ENCODE data around the gene DZIP3. TPM values are rescaled to one million over a fixed set of nuclear protein-coding genes. Genes with fewer than 3 reads are reported as not detected.
"Not testable (repeated sequence)": the region's sequence is repeated elsewhere in the genome, so short reads cannot be mapped to it uniquely, and the experiment has no call there.

DZIP3 gene
- total RNA-seq, 2 donors from 2014 or later: 6.8 to 8.5 TPM

DNA sequence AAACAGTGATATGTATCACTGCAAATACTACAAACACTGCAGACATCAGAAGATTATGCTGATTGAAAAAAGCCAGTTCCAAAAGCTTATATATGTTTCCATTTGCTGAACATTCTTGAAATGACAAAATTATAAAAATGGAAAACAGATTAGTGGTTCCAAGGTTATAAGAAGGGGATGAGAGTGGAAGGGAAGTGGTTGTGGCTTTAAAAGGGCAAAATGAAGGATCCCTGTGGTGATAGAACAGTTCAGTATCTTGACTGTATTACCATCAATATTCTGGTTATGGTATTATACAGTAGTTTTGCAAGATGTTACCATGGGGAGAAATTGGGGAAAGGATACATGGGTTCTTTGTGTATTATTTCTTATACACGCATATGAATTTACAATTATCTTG, 77.8 kb downstream of the DZIP3 start:
- intact Hi-C loops (cut with DNase I): no loop called here
- TF ChIP-seq, protein P1, sequence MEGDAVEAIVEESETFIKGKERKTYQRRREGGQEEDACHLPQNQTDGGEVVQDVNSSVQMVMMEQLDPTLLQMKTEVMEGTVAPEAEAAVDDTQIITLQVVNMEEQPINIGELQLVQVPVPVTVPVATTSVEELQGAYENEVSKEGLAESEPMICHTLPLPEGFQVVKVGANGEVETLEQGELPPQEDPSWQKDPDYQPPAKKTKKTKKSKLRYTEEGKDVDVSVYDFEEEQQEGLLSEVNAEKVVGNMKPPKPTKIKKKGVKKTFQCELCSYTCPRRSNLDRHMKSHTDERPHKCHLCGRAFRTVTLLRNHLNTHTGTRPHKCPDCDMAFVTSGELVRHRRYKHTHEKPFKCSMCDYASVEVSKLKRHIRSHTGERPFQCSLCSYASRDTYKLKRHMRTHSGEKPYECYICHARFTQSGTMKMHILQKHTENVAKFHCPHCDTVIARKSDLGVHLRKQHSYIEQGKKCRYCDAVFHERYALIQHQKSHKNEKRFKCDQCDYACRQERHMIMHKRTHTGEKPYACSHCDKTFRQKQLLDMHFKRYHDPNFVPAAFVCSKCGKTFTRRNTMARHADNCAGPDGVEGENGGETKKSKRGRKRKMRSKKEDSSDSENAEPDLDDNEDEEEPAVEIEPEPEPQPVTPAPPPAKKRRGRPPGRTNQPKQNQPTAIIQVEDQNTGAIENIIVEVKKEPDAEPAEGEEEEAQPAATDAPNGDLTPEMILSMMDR (IDR thresholded peaks at IDR 0.05): no peak

DNA sequence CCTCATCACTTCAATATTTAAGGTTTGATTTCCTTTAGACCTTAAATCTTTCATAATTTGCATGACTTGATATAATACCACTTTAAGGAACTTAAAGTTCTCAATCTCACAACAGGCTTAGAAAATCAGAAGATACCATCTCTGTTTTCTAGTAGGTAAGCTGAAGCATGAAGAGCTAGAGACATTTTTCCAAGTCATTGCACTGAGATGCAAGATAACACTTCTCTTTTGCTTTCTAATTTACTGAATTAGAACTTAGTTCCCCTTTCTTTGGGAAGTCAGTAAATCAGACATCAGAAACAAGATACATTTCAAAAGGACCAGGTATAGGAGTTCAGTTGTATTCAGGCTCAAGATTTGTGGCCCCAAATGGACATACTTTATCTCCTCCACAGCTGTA, 79.7 kb downstream of the DZIP3 start:
- DNase-seq: no peak
- intact Hi-C loops (cut with DNase I): no loop called here
- Histone ChIP-seq H3K36me3 (no peaks in the 10 kb centered on the region), H3K9ac (ENCODE audit: low read depth in 2 of 2, low read length in 2 of 2) (no peak overlapping the region), H3K27me3 (no peaks in the 10 kb centered on the region), H3K4me3 (no peak overlapping the region), H3K9me3 (no peaks in the 10 kb centered on the region), H3K27ac (no peak overlapping the region), H3K4me1 (no peaks in the 10 kb centered on the region)
- TF ChIP-seq, protein P1 (IDR thresholded peaks at IDR 0.05): no peak

More for the DNA sequence above, 77.8 kb downstream of the DZIP3 start:
- H3K27ac ChIP-seq: no peak overlapping the region
- no peak for DNase-seq
- no peak overlapping the region for H3K4me3 ChIP-seq
- no peaks in the 10 kb centered on the region for H3K36me3 ChIP-seq
- H3K9me3 ChIP-seq: no peaks in the 10 kb centered on the region
- H3K27me3 ChIP-seq: no peaks in the 10 kb centered on the region
- H3K4me1 ChIP-seq: no peaks in the 10 kb centered on the region
- H3K9ac ChIP-seq (ENCODE audit: low read depth in 2 of 2, low read length in 2 of 2): no peak overlapping the region

DNA sequence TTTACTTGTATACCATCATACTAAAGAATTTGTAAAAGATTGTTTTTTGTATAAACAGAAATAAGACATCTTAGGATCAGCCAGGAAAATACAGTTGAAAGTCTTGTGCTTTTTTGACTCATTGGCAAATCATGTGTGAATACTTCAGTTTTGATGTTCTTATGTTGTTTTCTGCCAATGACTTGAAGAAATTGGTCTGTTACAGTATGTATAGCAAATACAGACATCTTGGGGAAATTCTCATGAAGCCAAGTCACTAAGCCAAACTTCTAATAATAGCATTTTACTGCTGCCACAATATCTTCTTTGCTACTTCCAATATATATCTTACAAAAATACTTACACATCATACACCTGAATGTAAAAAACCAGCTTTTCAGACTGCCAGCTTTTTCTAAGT, 83.2 kb downstream of the DZIP3 start:
- intact Hi-C loops (cut with DNase I): no loop called here

DNA sequence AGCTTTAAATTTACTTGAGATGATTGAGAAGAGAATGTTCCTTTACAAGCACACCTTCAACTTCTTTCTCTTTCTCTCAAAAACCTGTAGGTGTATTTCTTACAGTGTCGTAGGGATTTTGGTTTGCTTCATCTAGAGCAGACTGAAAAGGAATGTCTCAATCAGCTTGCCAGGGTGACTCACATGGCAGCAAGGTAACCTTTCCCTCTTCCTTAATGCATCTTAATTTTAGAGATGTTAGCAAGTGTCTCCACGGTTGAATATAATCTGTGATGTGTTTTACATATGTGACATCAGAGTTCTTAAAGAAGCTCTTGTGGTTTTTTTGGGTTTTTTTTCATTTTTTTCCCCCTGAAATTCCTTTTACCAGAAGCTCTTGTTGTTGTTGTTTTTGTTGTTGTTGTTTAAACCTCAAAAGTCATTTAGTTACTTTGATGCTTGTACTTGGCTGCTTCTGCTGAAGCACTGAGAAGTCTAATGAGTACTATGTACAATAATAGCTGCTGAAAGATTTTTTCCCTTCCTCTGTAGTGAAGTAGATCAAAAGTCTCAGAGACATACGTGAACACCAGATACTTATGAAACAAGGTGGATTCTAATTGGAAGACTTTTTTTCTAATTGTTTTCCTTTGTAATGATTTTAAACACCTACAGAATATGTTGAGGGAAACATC, 84.6 kb downstream of the DZIP3 start:
- intact Hi-C loops (cut with DNase I): loop anchor here (1.0 kb wide), 1 partner anchor 9 kb away; no protein-coding TSS in a partner anchor
- H3K4me1 ChIP-seq: no peaks in the 10 kb centered on the region
- H3K27ac ChIP-seq: no peak overlapping the region
- TF ChIP-seq, protein P1 (IDR thresholded peaks at IDR 0.05): no peak
- H3K27me3 ChIP-seq: no peaks in the 10 kb centered on the region
- no peak overlapping the region for H3K4me3 ChIP-seq
- no peaks in the 10 kb centered on the region for H3K9me3 ChIP-seq
- DNase-seq: no peak
- H3K36me3 ChIP-seq: no peaks in the 10 kb centered on the region
- H3K9ac ChIP-seq (ENCODE audit: low read depth in 2 of 2, low read length in 2 of 2): no peak overlapping the region

More for the DNA sequence above, 83.2 kb downstream of the DZIP3 start:
- H3K9ac ChIP-seq (ENCODE audit: low read depth in 2 of 2, low read length in 2 of 2): no peak overlapping the region
- no peaks in the 10 kb centered on the region for H3K4me1 ChIP-seq
- no peak overlapping the region for H3K27ac ChIP-seq
- no peak overlapping the region for H3K4me3 ChIP-seq
- no peaks in the 10 kb centered on the region for H3K36me3 ChIP-seq
- H3K9me3 ChIP-seq: no peaks in the 10 kb centered on the region
- TF ChIP-seq, protein P1 (IDR thresholded peaks at IDR 0.05): no peak
- no peak for DNase-seq
- no peaks in the 10 kb centered on the region for H3K27me3 ChIP-seq

DNA sequence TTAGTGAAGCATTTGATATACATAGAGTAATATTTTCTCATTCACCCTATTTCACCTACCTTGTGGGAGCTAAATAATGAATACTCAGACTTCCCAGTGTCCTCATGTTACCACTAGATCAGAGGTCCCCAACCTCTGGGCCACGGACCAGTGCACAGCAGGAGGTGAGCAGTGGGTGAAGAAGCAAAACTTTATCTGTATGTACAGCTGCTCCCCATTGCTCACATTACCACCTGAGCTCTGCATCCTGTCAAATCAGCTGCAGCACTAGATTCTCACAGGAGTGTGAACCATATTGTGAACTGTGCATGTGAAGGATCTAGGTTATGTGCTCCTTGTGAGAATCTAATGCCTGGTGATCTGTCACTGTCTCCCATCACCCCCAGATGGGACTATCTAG, 88.3 kb downstream of the DZIP3 start:
- TF ChIP-seq, protein P1 (IDR thresholded peaks at IDR 0.05): no peak
- H3K4me1 ChIP-seq: no peaks in the 10 kb centered on the region
- H3K36me3 ChIP-seq: no peaks in the 10 kb centered on the region
- intact Hi-C loops (cut with DNase I): no loop called here
- H3K9ac ChIP-seq (ENCODE audit: low read depth in 2 of 2, low read length in 2 of 2): no peak overlapping the region
- H3K4me3 ChIP-seq: no peak overlapping the region
- no peak for DNase-seq
- no peaks in the 10 kb centered on the region for H3K27me3 ChIP-seq
- H3K27ac ChIP-seq: no peak overlapping the region
- H3K9me3 ChIP-seq: no peaks in the 10 kb centered on the region

DNA sequence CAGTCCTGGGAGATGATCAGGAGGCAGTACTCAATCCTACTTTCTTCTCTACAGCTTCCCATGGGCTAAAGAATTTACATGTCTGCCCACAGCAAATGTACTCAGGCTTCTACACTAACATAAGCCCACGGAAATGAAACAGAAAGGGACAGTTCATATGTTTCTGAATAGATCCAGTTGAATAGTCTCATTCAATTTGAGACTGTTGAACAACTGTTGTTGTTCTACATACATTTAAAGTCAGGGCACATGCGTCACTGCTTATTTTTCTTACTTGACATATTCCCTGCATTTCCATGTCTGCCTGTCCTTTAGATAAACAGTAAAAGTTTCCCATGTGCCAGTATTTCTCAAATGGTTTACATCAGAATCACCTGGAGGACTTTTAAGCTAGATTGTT, 102.8 kb downstream of the DZIP3 start:
- H3K4me3 ChIP-seq; H3K9me3 ChIP-seq; H3K36me3 ChIP-seq; H3K27me3 ChIP-seq; DNase-seq; H3K9ac ChIP-seq (ENCODE audit: low read depth in 2 of 2, low read length in 2 of 2); H3K4me1 ChIP-seq; intact Hi-C loops (cut with DNase I); H3K27ac ChIP-seq: not testable (repeated sequence)
